ENCODE measurements around the gene MALRD1. TPM values are rescaled to one million over a fixed set of nuclear protein-coding genes. Genes with fewer than 3 reads are reported as not detected.

MALRD1 gene
- total RNA-seq, 1 donor from 2014 or later, result 1.5 TPM

GRCh38 chr10:19592276-19592675, 543.7 kb downstream of the MALRD1 start:
- Mint-ChIP-seq H3K27me3 (no peaks in the 10 kb centered on the region), H3K4me3 (ENCODE audit: low read depth) (no peak overlapping the region), H3K27ac (no peak overlapping the region), H3K9me3 (ENCODE audit: low read depth) (peaks cover 2% of the 10 kb centered on the region), H3K4me1 (ENCODE audit: low read depth) (no peaks in the 10 kb centered on the region), H3K36me3 (ENCODE audit: insufficient read depth) (no peaks in the 10 kb centered on the region)
- no peak for DNase-seq (ENCODE audit: low spot score, unreplicated experiment)
- TF ChIP-seq, protein P1, sequence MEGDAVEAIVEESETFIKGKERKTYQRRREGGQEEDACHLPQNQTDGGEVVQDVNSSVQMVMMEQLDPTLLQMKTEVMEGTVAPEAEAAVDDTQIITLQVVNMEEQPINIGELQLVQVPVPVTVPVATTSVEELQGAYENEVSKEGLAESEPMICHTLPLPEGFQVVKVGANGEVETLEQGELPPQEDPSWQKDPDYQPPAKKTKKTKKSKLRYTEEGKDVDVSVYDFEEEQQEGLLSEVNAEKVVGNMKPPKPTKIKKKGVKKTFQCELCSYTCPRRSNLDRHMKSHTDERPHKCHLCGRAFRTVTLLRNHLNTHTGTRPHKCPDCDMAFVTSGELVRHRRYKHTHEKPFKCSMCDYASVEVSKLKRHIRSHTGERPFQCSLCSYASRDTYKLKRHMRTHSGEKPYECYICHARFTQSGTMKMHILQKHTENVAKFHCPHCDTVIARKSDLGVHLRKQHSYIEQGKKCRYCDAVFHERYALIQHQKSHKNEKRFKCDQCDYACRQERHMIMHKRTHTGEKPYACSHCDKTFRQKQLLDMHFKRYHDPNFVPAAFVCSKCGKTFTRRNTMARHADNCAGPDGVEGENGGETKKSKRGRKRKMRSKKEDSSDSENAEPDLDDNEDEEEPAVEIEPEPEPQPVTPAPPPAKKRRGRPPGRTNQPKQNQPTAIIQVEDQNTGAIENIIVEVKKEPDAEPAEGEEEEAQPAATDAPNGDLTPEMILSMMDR (IDR thresholded peaks at IDR 0.05; ENCODE audit: unreplicated experiment), result no peak

DNA sequence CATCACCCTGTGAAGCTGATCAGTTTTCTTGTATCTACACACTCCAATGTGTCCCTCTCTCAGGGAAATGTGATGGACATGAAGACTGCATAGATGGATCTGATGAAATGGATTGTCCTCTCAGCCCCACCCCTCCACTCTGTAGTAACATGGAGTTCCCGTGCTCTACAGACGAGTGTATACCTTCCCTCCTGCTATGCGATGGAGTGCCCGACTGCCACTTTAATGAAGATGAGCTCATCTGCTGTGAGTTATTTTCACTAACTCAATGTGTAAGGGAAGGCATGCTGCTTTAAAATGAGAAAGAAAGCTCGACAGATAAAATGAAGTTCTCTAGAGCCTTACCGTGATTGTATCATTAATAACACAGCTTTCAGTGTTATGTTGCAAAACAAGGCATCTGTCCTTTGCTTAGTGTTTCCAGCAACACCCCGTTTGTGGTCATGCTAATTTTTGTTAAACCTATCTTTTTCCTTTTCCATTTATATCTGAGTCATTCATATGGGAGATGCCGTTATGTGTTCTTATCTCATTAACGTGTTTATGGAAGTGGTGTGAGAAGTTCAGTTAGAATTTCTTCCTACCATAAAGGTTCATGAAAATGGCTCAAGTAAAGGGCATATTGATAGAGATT, 546.7 kb downstream of the MALRD1 start:
- DNase-seq (ENCODE audit: low spot score, unreplicated experiment), result no peak
- H3K4me3 Mint-ChIP-seq (ENCODE audit: low read depth), result no peak overlapping the region
- no peaks in the 10 kb centered on the region for H3K4me1 Mint-ChIP-seq (ENCODE audit: low read depth)
- TF ChIP-seq, protein P1 (IDR thresholded peaks at IDR 0.05; ENCODE audit: unreplicated experiment), result no peak
- no peaks in the 10 kb centered on the region for H3K9me3 Mint-ChIP-seq (ENCODE audit: low read depth)
- H3K27me3 Mint-ChIP-seq, result no peaks in the 10 kb centered on the region
- H3K27ac Mint-ChIP-seq, result no peak overlapping the region
- H3K36me3 Mint-ChIP-seq (ENCODE audit: insufficient read depth), result no peaks in the 10 kb centered on the region

GRCh38 chr10:19605806-19606205, 557.2 kb downstream of the MALRD1 start:
- H3K36me3 Mint-ChIP-seq (ENCODE audit: insufficient read depth), result no peaks in the 10 kb centered on the region
- H3K27ac Mint-ChIP-seq, result no peak overlapping the region
- H3K27me3 Mint-ChIP-seq, result no peaks in the 10 kb centered on the region
- H3K4me3 Mint-ChIP-seq (ENCODE audit: low read depth), result no peak overlapping the region
- H3K4me1 Mint-ChIP-seq (ENCODE audit: low read depth), result no peaks in the 10 kb centered on the region
- H3K9me3 Mint-ChIP-seq (ENCODE audit: low read depth), result no peaks in the 10 kb centered on the region
- TF ChIP-seq, protein P1 (IDR thresholded peaks at IDR 0.05; ENCODE audit: unreplicated experiment), result no peak
- no peak for DNase-seq (ENCODE audit: low spot score, unreplicated experiment)

DNA sequence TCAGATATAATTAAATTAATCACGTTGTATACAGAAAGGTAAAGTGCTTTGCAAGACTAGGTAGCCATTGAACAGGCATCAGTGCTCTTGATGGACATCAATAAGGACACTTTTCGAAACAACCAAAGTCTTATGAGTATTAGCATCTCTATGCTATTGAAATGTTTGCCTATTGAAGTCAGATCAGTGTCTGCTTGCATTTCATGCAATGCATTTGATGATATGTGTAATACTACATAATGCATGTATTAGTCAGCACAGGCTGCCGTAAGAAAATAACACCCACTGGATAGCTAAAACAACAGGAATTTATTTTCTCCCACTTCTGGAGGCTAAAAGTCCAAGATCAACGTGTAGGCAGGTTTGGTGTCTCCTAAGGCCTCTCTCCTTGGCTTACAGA, 558.4 kb downstream of the MALRD1 start:
- Mint-ChIP-seq H3K4me3 (ENCODE audit: low read depth) (no peak overlapping the region), H3K27me3 (no peaks in the 10 kb centered on the region), H3K27ac (no peak overlapping the region), H3K36me3 (ENCODE audit: insufficient read depth) (no peaks in the 10 kb centered on the region), H3K4me1 (ENCODE audit: low read depth) (no peaks in the 10 kb centered on the region), H3K9me3 (ENCODE audit: low read depth) (no peaks in the 10 kb centered on the region)
- DNase-seq (ENCODE audit: low spot score, unreplicated experiment), result no peak
- TF ChIP-seq, protein P1 (IDR thresholded peaks at IDR 0.05; ENCODE audit: unreplicated experiment), result no peak

- H3K4me1 Mint-ChIP-seq (ENCODE audit: low read depth), result no peaks in the 10 kb centered on the region
- TF ChIP-seq, protein P1 (IDR thresholded peaks at IDR 0.05; ENCODE audit: unreplicated experiment), result no peak
- H3K27ac Mint-ChIP-seq, result no peak overlapping the region
- H3K27me3 Mint-ChIP-seq, result no peaks in the 10 kb centered on the region
- H3K36me3 Mint-ChIP-seq (ENCODE audit: insufficient read depth), result no peaks in the 10 kb centered on the region
- DNase-seq (ENCODE audit: low spot score, unreplicated experiment), result no peak
- no peaks in the 10 kb centered on the region for H3K9me3 Mint-ChIP-seq (ENCODE audit: low read depth)
- no peak overlapping the region for H3K4me3 Mint-ChIP-seq (ENCODE audit: low read depth)
Measured at GRCh38 chr10:19611775-19612174, 563.2 kb downstream of the MALRD1 start.

Measured in progenitor cell of endocrine pancreas (in vitro differentiated cells).